ENCODE results near the gene IFNA16. TPM values are rescaled to one million over a fixed set of nuclear protein-coding genes. Genes with fewer than 3 reads are reported as not detected.
"Not testable (repeated sequence)": the region's sequence is repeated elsewhere in the genome, so short reads cannot be mapped to it uniquely, and the experiment has no call there.

IFNA16 gene
- total RNA-seq (2014; rRNA removed; shearing (Covaris generic)) (not detected in 2 replicates), total RNA-seq (2022) (not detected in 2 replicates), Bru-seq, nascent RNA (not detected), BruChase-seq, experiment 1, labeled RNA remaining after a 6-hour chase (not detected), BruChase-seq, experiment 2, labeled RNA remaining after a 2-hour chase (not detected)
- long read RNA-seq = 0 reads

- H3K79me2 ChIP-seq (ENCODE audit: insufficient read depth, low read depth, low read length); H3K36me3 ChIP-seq (ENCODE audit: insufficient read depth, low read length); H3K9me3 ChIP-seq (ENCODE audit: low read length); H4K20me1 ChIP-seq (ENCODE audit: insufficient read depth, low read length); H2AFZ ChIP-seq (ENCODE audit: low read length); intact Hi-C loops (cut with micrococcal nuclease; ENCODE audit: unreplicated experiment); H3K4me2 ChIP-seq (ENCODE audit: low read length); POLR2A ChIA-PET; BruUV-seq (replicated peaks); H3K9me2 ChIP-seq (ENCODE audit: insufficient read depth, low read length); H3K4me3 ChIP-seq (ENCODE audit: low read depth, low read length, poor library complexity, severe bottlenecking); H3K4me1 ChIP-seq (ENCODE audit: insufficient read depth, low read length, poor library complexity, severe bottlenecking); DNase-seq (ENCODE audit: low spot score); H3K27ac ChIP-seq (ENCODE audit: low read depth, low read length, poor library complexity, severe bottlenecking); CTCF ChIA-PET (ENCODE audit: unreplicated experiment): not testable (repeated sequence)
Observed at GRCh38 chr9:21217211-21217610, at the start of gene IFNA16. Gene IFNA16 (minus strand): TSS chr9:21217311. CDS start chr9:21217305, 6 bp downstream.

GRCh38 chr9:21265421-21266189 is 48.5 kb upstream of the IFNA16 start:
- H3K9me3 ChIP-seq (ENCODE audit: low read length) = no peaks in the 10 kb centered on the region
- H4K20me1 ChIP-seq (ENCODE audit: insufficient read depth, low read length) = no peaks in the 10 kb centered on the region
- H3K4me1 ChIP-seq (ENCODE audit: insufficient read depth, low read length, poor library complexity, severe bottlenecking) = no peaks in the 10 kb centered on the region
- no peak overlapping the region for H3K4me3 ChIP-seq (ENCODE audit: low read depth, low read length, poor library complexity, severe bottlenecking)
- no peak for TF ChIP-seq EZH2phosphoT487 (IDR thresholded peaks at IDR 0.05; ENCODE audit: borderline replicate concordance, low read depth, low read length)
- H3K9me2 ChIP-seq (ENCODE audit: insufficient read depth, low read length) = no peaks in the 10 kb centered on the region
- no peak overlapping the region for H3K27ac ChIP-seq (ENCODE audit: low read depth, low read length, poor library complexity, severe bottlenecking)
- intact Hi-C loops (cut with micrococcal nuclease; ENCODE audit: unreplicated experiment) = no loop called here
- DNase-seq (ENCODE audit: low spot score) = no peak
- ChIA-PET CTCF (ENCODE audit: unreplicated experiment) (no interaction called here), POLR2A (no interaction called here)
- no peaks in the 10 kb centered on the region for H3K36me3 ChIP-seq (ENCODE audit: insufficient read depth, low read length)
- H3K79me2 ChIP-seq (ENCODE audit: insufficient read depth, low read depth, low read length) = no peaks in the 10 kb centered on the region
- H2AFZ ChIP-seq (ENCODE audit: low read length) = no peak overlapping the region
- BruUV-seq (replicated peaks) = no TSS peak
- no peak overlapping the region for H3K4me2 ChIP-seq (ENCODE audit: low read length)

GRCh38 chr9:21255538-21256212 is 38.6 kb upstream of the IFNA16 start:
- Histone ChIP-seq H3K36me3 (ENCODE audit: insufficient read depth, low read length) (no peaks in the 10 kb centered on the region), H4K20me1 (ENCODE audit: insufficient read depth, low read length) (no peaks in the 10 kb centered on the region), H3K4me3 (ENCODE audit: low read depth, low read length, poor library complexity, severe bottlenecking) (no peak overlapping the region), H3K4me2 (ENCODE audit: low read length) (no peak overlapping the region), H2AFZ (ENCODE audit: low read length) (no peak overlapping the region), H3K27ac (ENCODE audit: low read depth, low read length, poor library complexity, severe bottlenecking) (no peak overlapping the region), H3K9me3 (ENCODE audit: low read length) (no peaks in the 10 kb centered on the region), H3K79me2 (ENCODE audit: insufficient read depth, low read depth, low read length) (no peaks in the 10 kb centered on the region), H3K9me2 (ENCODE audit: insufficient read depth, low read length) (no peaks in the 10 kb centered on the region), H3K4me1 (ENCODE audit: insufficient read depth, low read length, poor library complexity, severe bottlenecking) (peaks cover 4% of the 10 kb centered on the region)
- ChIA-PET POLR2A (interaction anchor here (0.6 kb wide), 1 partner anchor 982 kb away, joined by 3 read pairs; no protein-coding TSS in a partner anchor), CTCF (ENCODE audit: unreplicated experiment) (no interaction called here)
- no peak for DNase-seq (ENCODE audit: low spot score)
- no TSS peak for BruUV-seq (replicated peaks)
- TF ChIP-seq CTCF (conservative IDR thresholded peaks at IDR 0.05; ENCODE audit: low read length) = no peak
- no peak for TF ChIP-seq EZH2phosphoT487 (IDR thresholded peaks at IDR 0.05; ENCODE audit: borderline replicate concordance, low read depth, low read length)
- intact Hi-C loops (cut with micrococcal nuclease; ENCODE audit: unreplicated experiment) = no loop called here

Measured in OCI-LY7 (cell line).